ENCODE measurements around the gene LPCAT2. TPM values are rescaled to one million over a fixed set of nuclear protein-coding genes. Genes with fewer than 3 reads are reported as not detected.

The LPCAT2 gene
- total and polyA plus RNA-seq, 2 of the 13 experiments (the other 11 are each of a cell fraction or from before 2014, with no cell fraction given) = 9.9 to 17.6 TPM

DNA sequence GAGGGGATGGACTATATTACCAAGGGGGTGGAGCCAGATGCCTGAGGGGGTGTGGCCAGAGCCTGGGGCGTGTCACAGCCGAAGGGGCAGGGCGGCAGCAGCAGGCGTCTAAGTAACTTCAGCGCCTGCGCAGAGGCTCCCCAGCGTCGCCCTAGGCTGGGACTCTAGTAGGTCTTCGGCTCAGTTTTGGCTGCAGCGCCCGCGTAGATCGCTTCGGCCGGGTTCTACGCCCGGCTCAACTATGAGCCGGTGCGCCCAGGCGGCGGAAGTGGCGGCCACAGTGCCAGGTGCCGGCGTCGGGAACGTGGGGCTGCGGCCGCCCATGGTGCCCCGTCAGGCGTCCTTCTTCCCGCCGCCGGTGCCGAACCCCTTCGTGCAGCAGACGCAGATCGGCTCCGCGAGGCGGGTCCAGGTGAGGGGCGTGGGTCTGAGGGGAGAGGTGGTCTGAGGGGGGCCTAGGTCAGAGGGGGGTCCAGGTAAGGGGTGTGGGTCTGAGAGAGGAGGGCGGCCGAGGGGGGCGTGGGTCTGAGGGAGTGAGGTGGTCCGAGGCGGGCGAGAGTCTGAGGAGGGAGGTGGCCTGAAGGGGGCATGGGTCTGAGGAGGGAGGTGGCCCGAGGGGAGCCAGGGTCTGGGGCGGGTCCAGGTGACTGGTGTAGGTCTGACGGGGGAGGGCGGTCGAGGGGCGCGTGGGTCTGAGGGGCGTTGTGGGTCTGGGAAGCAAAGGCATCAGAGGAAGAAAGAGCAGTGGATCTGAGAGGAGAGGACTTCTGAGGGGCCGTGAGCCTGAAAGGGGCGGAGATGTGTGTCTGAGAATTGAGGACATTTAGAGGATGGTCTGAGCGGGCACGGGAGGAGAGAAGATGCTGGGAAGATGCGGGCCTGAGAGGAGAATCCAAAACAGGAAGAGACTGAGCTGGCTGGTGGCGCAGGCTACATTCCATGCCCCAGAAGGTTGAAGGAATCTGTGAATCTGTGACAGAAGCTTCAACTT lies at the start of gene LPCAT2 (continued):
- TF ChIP-seq ZNF446 (CRISPR knock-in tag; IDR thresholded peaks at IDR 0.05) (no peak), ZNF557 (CRISPR knock-in tag; IDR thresholded peaks at IDR 0.05) (no peak), ZNF7 (CRISPR knock-in tag; IDR thresholded peaks at IDR 0.05) (no peak), NFE2L1 (CRISPR knock-in tag; IDR thresholded peaks at IDR 0.05; ENCODE audit: borderline replicate concordance) (no peak), SATB2 (CRISPR knock-in tag; IDR thresholded peaks at IDR 0.05) (no peak; the same call in 1 of the 2 replicates), SCMH1 (CRISPR knock-in tag; IDR thresholded peaks at IDR 0.05; ENCODE audit: borderline replicate concordance) (no peak), ZNF713 (CRISPR knock-in tag; IDR thresholded peaks at IDR 0.05) (no peak), MED13 (CRISPR knock-in tag; IDR thresholded peaks at IDR 0.05) (no peak), ZNF484 (CRISPR knock-in tag; IDR thresholded peaks at IDR 0.05; ENCODE audit: borderline replicate concordance, low read depth) (no peak), ZSCAN31 (CRISPR knock-in tag; IDR thresholded peaks at IDR 0.05; ENCODE audit: low read depth) (no peak), JUND (CRISPR knock-in tag; IDR thresholded peaks at IDR 0.05) (no peak), POGZ (CRISPR knock-in tag; IDR thresholded peaks at IDR 0.05) (no peak), BORCS8-MEF2B (CRISPR knock-in tag; IDR thresholded peaks at IDR 0.05) (no peak; the same call in 1 of the 2 replicates)
- TF ChIP-seq, protein P1, sequence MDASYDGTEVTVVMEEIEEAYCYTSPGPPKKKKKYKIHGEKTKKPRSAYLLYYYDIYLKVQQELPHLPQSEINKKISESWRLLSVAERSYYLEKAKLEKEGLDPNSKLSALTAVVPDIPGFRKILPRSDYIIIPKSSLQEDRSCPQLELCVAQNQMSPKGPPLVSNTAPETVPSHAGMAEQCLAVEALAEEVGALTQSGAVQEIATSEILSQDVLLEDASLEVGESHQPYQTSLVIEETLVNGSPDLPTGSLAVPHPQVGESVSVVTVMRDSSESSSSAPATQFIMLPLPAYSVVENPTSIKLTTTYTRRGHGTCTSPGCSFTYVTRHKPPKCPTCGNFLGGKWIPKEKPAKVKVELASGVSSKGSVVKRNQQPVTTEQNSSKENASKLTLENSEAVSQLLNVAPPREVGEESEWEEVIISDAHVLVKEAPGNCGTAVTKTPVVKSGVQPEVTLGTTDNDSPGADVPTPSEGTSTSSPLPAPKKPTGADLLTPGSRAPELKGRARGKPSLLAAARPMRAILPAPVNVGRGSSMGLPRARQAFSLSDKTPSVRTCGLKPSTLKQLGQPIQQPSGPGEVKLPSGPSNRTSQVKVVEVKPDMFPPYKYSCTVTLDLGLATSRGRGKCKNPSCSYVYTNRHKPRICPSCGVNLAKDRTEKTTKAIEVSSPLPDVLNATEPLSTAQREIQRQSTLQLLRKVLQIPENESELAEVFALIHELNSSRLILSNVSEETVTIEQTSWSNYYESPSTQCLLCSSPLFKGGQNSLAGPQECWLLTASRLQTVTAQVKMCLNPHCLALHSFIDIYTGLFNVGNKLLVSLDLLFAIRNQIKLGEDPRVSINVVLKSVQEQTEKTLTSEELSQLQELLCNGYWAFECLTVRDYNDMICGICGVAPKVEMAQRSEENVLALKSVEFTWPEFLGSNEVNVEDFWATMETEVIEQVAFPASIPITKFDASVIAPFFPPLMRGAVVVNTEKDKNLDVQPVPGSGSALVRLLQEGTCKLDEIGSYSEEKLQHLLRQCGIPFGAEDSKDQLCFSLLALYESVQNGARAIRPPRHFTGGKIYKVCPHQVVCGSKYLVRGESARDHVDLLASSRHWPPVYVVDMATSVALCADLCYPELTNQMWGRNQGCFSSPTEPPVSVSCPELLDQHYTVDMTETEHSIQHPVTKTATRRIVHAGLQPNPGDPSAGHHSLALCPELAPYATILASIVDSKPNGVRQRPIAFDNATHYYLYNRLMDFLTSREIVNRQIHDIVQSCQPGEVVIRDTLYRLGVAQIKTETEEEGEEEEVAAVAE (CRISPR knock-in tag; IDR thresholded peaks at IDR 0.05; ENCODE audit: borderline replicate concordance) = no peak
- TF ChIP-seq, protein P2, sequence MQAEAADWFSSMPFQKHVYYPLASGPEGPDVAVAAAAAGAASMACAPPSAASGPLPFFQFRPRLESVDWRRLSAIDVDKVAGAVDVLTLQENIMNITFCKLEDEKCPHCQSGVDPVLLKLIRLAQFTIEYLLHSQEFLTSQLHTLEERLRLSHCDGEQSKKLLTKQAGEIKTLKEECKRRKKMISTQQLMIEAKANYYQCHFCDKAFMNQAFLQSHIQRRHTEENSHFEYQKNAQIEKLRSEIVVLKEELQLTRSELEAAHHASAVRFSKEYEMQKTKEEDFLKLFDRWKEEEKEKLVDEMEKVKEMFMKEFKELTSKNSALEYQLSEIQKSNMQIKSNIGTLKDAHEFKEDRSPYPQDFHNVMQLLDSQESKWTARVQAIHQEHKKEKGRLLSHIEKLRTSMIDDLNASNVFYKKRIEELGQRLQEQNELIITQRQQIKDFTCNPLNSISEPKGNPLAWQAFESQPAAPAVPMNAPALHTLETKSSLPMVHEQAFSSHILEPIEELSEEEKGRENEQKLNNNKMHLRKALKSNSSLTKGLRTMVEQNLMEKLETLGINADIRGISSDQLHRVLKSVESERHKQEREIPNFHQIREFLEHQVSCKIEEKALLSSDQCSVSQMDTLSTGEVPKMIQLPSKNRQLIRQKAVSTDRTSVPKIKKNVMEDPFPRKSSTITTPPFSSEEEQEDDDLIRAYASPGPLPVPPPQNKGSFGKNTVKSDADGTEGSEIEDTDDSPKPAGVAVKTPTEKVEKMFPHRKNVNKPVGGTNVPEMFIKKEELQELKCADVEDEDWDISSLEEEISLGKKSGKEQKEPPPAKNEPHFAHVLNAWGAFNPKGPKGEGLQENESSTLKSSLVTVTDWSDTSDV (CRISPR knock-in tag; IDR thresholded peaks at IDR 0.05) = no peak
- TF ChIP-seq, protein P3, sequence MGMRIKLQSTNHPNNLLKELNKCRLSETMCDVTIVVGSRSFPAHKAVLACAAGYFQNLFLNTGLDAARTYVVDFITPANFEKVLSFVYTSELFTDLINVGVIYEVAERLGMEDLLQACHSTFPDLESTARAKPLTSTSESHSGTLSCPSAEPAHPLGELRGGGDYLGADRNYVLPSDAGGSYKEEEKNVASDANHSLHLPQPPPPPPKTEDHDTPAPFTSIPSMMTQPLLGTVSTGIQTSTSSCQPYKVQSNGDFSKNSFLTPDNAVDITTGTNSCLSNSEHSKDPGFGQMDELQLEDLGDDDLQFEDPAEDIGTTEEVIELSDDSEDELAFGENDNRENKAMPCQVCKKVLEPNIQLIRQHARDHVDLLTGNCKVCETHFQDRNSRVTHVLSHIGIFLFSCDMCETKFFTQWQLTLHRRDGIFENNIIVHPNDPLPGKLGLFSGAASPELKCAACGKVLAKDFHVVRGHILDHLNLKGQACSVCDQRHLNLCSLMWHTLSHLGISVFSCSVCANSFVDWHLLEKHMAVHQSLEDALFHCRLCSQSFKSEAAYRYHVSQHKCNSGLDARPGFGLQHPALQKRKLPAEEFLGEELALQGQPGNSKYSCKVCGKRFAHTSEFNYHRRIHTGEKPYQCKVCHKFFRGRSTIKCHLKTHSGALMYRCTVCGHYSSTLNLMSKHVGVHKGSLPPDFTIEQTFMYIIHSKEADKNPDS (CRISPR knock-in tag; IDR thresholded peaks at IDR 0.05) = no peak
- TF ChIP-seq, protein P4, sequence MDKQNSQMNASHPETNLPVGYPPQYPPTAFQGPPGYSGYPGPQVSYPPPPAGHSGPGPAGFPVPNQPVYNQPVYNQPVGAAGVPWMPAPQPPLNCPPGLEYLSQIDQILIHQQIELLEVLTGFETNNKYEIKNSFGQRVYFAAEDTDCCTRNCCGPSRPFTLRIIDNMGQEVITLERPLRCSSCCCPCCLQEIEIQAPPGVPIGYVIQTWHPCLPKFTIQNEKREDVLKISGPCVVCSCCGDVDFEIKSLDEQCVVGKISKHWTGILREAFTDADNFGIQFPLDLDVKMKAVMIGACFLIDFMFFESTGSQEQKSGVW (CRISPR knock-in tag; IDR thresholded peaks at IDR 0.05; ENCODE audit: borderline replicate concordance) = no peak

Measured in HepG2 (cell line).